ENCODE results near the gene STXBP6.

The STXBP6 gene

DNA sequence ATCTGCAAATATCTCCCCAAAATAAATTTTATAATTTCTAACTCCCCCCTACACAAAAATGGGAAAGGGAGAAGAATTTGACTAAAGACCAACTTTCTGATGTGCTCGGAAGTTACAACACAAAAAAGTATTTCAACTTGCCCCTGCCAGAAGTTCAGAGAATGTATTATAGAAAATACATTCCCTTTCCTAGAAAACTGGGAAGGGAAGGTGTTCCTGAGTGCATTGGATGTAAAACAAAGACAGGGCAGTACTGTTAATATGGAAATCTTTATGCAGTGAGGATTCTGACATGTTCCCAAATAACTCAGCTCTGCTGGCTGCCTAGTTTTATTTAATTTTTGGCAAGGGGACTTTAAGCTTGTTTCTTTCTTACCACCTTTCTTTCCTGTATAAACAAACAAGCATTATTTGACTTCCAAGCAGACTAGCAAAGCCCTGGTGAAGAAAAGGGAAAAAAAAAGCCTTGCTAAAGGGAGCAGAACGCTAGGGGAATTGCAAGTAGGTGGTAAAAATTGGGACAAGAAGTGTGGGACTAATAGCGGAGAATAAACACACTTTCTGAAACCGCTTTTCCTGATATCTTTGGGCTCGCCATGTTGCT, 124.1 kb downstream of the STXBP6 start:
- no peak for DNase-seq (ENCODE audit: low spot score)
- TF ChIP-seq, protein P1, sequence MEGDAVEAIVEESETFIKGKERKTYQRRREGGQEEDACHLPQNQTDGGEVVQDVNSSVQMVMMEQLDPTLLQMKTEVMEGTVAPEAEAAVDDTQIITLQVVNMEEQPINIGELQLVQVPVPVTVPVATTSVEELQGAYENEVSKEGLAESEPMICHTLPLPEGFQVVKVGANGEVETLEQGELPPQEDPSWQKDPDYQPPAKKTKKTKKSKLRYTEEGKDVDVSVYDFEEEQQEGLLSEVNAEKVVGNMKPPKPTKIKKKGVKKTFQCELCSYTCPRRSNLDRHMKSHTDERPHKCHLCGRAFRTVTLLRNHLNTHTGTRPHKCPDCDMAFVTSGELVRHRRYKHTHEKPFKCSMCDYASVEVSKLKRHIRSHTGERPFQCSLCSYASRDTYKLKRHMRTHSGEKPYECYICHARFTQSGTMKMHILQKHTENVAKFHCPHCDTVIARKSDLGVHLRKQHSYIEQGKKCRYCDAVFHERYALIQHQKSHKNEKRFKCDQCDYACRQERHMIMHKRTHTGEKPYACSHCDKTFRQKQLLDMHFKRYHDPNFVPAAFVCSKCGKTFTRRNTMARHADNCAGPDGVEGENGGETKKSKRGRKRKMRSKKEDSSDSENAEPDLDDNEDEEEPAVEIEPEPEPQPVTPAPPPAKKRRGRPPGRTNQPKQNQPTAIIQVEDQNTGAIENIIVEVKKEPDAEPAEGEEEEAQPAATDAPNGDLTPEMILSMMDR (IDR thresholded peaks at IDR 0.05), result no peak
- Histone ChIP-seq H3K27ac (no peak overlapping the region), H3K4me3 (no peak overlapping the region)

DNA sequence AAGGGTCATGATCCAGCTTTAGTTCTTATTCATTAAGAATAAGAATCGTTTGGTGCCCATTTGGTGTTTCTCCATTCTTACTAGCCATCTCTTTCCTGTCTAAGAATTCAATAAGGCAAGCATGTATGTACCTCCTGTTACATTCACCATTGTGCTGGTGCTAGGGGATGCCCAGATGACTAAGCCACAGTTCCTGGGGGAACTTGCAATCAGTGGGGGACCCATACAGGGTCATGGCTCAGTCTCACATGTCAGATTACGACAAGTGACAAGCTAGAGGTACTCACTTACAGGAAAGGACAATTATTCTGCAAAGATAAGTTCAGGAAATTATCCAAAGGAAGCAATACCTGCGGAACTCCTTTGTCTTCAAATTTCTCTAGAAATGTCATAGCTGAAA, 125.4 kb downstream of the STXBP6 start:
- H3K27ac ChIP-seq, result no peak overlapping the region
- DNase-seq (ENCODE audit: low spot score), result no peak
- TF ChIP-seq, protein P1 (IDR thresholded peaks at IDR 0.05), result no peak

DNA sequence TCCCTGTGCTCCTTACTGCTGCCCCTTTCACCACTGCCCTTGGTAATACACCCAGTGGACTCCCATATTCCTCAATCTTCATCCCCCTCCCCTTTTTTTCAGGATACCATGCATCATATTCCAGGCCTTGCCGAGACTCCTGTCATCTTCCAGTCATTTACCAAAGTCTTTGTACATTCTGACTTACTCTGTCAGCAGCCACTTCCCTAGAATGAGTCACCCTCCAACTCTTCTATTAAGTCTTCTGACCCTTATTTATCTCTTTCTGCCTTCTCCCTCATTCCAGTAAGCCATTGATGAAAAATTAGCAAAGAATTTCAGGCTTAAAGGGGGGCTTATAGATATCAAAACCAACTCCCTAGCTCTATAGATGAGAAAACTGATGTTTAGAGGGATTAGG, 128.0 kb downstream of the STXBP6 start:
- DNase-seq (ENCODE audit: low spot score), result no peak
- TF ChIP-seq, protein P1 (IDR thresholded peaks at IDR 0.05), result no peak
- H3K27ac ChIP-seq, result no peak overlapping the region
- H3K4me3 ChIP-seq, result no peak overlapping the region

More for the DNA sequence above, 125.4 kb downstream of the STXBP6 start:
- H3K4me3 ChIP-seq, result no peak overlapping the region

DNA sequence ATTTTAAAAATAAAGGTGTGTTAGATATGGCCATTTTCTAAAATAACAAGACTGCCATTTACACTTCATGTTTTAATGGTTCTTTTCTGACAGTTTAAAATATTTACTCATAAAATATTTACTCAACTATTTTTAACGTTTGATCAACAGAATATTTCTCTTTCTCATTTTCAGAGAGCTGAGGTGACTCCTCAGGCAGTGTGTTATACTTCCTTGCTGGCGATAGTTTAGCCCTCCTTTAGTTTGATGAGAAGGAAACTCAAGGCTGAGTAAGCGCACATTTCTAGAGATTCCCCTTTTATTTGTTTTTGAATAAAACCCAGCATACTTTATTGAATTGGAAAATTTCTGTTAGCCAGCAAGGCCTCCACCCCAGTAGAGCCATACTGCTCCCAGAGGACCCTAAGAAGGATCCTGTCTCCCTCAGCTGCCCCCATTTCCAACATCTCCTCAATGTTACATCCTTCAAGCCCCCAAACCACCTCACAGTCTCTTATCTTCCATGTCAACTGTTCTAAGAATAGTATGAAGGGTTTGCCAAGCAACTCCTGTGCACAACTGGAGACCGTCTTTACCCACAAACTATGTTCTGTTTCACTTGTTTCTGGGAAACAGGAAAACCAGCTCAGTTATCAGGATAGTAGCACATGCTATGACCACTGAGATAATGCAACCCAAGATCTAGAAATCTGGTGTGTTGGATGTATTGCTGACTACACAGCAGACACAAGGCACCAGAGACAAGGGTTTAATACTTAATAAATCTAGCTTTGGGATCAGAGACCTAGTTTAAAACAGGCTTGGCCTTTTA, 129.5 kb downstream of the STXBP6 start:
- TF ChIP-seq, protein P1 (IDR thresholded peaks at IDR 0.05), result no peak
- no peak overlapping the region for H3K4me3 ChIP-seq
- H3K27ac ChIP-seq, result no peak overlapping the region
- no peak for DNase-seq (ENCODE audit: low spot score)

DNA sequence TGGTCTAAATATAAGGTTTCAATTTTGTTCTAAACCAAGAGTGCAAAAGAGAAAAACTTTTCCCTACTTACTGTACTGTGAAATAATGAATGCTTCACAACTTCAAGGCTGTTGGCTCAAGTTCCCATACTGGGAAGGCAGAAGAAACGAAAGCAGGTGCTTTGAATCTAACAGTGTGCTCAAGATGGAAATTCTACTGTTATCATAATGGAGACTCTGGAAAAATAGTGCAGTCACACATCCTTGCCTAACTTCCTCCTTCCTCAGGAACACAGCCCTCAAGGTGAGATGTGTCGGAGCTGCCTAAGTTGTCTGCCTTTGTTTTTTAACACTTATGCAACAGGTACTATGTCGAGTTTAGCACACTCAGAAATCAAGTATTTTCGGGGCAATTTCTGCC, 131.1 kb downstream of the STXBP6 start:
- Histone ChIP-seq H3K27ac (no peak overlapping the region), H3K4me3 (no peak overlapping the region)
- TF ChIP-seq, protein P1 (IDR thresholded peaks at IDR 0.05), result no peak
- no peak for DNase-seq (ENCODE audit: low spot score)

DNA sequence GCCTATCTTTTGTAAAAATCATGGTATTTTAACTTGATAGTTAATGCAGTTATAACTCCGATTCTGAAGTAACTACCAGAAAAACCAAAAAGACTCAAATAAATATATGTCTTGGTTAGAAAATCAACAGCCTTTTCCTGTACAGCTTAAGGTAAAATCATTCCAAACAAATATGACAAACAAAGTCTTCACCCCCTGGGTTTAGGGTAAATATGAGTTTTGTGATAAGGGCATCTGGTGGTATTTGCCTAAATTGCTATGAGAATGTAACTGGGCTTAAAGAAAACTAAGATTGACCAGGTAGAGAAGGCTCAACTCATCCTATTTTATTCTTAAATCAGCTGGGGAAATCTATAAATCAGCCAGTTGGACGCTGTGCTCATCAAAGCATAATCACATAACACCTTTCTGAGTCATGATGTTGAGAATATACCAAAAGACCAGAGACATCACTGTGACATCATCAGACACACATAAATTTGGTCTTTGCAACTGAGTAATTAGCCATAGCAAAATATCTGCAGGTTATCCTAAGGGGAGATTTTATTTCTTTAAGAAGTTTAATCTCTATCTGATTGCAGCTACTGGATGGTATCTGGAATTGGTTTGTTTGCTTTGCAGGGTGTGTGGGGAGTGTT, 133.9 kb downstream of the STXBP6 start:
- DNase-seq (ENCODE audit: low spot score), result no peak
- Histone ChIP-seq H3K27ac (no peak overlapping the region), H3K4me3 (no peak overlapping the region)
- TF ChIP-seq, protein P1 (IDR thresholded peaks at IDR 0.05), result no peak

Data from coronary artery (tissue), 2 donors.